Tibial artery (tissue), 4 donors: ENCODE results near the gene MYO10.
"Not testable (repeated sequence)": the region's sequence is repeated elsewhere in the genome, so short reads cannot be mapped to it uniquely, and the experiment has no call there.

Source experiments
- DNase-seq, 2 donors: peaks; one replicate each; pipeline ENCODE4 v3.0.0-alpha.2; 2019
- H3K27ac ChIP-seq, 2 donors: fragments of 200-600 bp; sonication (generic) in 1 of 2; 1 replicate in 1 of 2; 2 replicates in 1 of 2; pipeline ENCODE4 v1.5.1; 2018 to 2019; ENCODE audit warnings: mild to moderate bottlenecking in 1 of 2
- H3K27me3 ChIP-seq, 2 donors: fragments of 200-600 bp; sonication (generic) in 1 of 2; one replicate each; pipeline versions ENCODE4 v1.5.1 to v1.6.0; 2016 to 2019
- H3K36me3 ChIP-seq, 3 donors: fragments of 200-600 bp; sonication (generic) in 2 of 3; one replicate each; pipeline ENCODE4 v1.5.1; 2016 to 2019; ENCODE audit warnings: mild to moderate bottlenecking in 2 of 3
- H3K4me1 ChIP-seq, 4 donors: fragments of 200-600 bp; sonication (generic) in 2 of 4; 1 replicate in 3 of 4; 2 replicates in 1 of 4; pipeline ENCODE4 v1.5.1; 2016 to 2019
- H3K4me3 ChIP-seq, 2 donors: fragments of 200-600 bp; sonication (generic) in 1 of 2; 1 replicate in 1 of 2; 2 replicates in 1 of 2; pipeline ENCODE4 v1.5.1; 2018 to 2019; ENCODE audit warnings: mild to moderate bottlenecking in 2 of 2
- H3K9me3 ChIP-seq, 3 donors: fragments of 200-600 bp; sonication (generic) in 1 of 3; one replicate each; pipeline ENCODE4 v1.5.1; 2016 to 2019
- CTCF ChIP-seq, 2 experiments: fragments of 200-600 bp in 1 of 2; fragments of 450-650 bp in 1 of 2; IDR thresholded peaks; one replicate each; pipeline ENCODE4 v1.5.1; 2017 to 2019; ENCODE audit warnings: antibody characterized with exemption in 2 of 2, mild to moderate bottlenecking in 1 of 2, moderate library complexity in 1 of 2
- intact Hi-C: fragments of 100-400 bp; cut with DNase I; formaldehyde crosslinking; loops from one replicate; pipeline ENCODE4 v1.15.0; 2023; ENCODE audit warnings: low total_unique reads

Gene MYO10

DNA sequence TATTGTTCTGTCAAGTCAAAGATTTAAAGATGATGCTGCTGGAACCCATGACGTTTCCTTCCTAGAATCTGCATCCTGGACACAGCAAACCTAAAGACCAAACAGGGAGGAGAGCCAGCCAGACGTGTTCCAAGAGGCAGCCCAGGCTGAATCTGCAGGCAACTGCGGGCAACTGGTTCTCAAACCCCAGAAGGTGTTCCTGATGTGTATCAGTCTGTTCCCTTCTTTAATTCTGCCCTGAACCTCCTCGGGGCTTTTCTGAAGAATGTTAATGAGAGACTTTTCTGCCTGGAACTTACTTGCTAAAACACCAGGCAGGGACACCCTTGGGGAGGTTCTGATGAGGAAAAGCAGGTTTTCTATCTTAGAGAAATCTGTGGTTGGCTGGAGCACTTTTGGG is 186.5 kb downstream of the MYO10 start:
- no peak overlapping the region for H3K27ac ChIP-seq
- peaks cover 0 to 22% (median 6%) of the 10 kb centered on the region in 3 donors for H3K36me3 ChIP-seq
- TF ChIP-seq CTCF (IDR thresholded peaks at IDR 0.05) = no peak
- no peak for DNase-seq
- no peak overlapping the region for H3K4me3 ChIP-seq
- H3K9me3 ChIP-seq = no peaks in the 10 kb centered on the region
- H3K4me1 ChIP-seq = no peaks in the 10 kb centered on the region
- no peaks in the 10 kb centered on the region for H3K27me3 ChIP-seq
- intact Hi-C loops = no loop called here

- no peak for TF ChIP-seq CTCF (IDR thresholded peaks at IDR 0.05)
- Histone ChIP-seq H3K27ac (no peak overlapping the region), H3K4me3 (no peak overlapping the region), H3K9me3 (no peaks in the 10 kb centered on the region), H3K27me3 (no peaks in the 10 kb centered on the region), H3K36me3 (peaks cover 0 to 15% (median 4%) of the 10 kb centered on the region in 3 donors), H3K4me1 (no peaks in the 10 kb centered on the region)
- no peak for DNase-seq
- intact Hi-C loops = no loop called here
These were observed 191.8 kb downstream of the MYO10 start for GRCh38 chr5:16744164-16744880.

GRCh38 chr5:16742938-16743337 is 193.2 kb downstream of the MYO10 start:
- intact Hi-C loops = no loop called here
- Histone ChIP-seq H3K27me3 (no peaks in the 10 kb centered on the region), H3K4me1 (no peaks in the 10 kb centered on the region), H3K36me3 (peaks cover 0 to 15% (median 4%) of the 10 kb centered on the region in 3 donors), H3K27ac (no peak overlapping the region), H3K9me3 (no peaks in the 10 kb centered on the region), H3K4me3 (no peak overlapping the region)
- DNase-seq = no peak
- TF ChIP-seq CTCF (IDR thresholded peaks at IDR 0.05) = no peak

- no peak for TF ChIP-seq CTCF (IDR thresholded peaks at IDR 0.05)
- peaks cover 0 to 15% (median 4%) of the 10 kb centered on the region in 3 donors for H3K36me3 ChIP-seq
- DNase-seq = no peak
- no peaks in the 10 kb centered on the region for H3K9me3 ChIP-seq
- H3K4me1 ChIP-seq = no peaks in the 10 kb centered on the region
- no peaks in the 10 kb centered on the region for H3K27me3 ChIP-seq
- intact Hi-C loops = no loop called here
- H3K27ac ChIP-seq = no peak overlapping the region
- no peak overlapping the region for H3K4me3 ChIP-seq
These were observed 195.2 kb downstream of the MYO10 start for GRCh38 chr5:16740811-16741392.

DNA sequence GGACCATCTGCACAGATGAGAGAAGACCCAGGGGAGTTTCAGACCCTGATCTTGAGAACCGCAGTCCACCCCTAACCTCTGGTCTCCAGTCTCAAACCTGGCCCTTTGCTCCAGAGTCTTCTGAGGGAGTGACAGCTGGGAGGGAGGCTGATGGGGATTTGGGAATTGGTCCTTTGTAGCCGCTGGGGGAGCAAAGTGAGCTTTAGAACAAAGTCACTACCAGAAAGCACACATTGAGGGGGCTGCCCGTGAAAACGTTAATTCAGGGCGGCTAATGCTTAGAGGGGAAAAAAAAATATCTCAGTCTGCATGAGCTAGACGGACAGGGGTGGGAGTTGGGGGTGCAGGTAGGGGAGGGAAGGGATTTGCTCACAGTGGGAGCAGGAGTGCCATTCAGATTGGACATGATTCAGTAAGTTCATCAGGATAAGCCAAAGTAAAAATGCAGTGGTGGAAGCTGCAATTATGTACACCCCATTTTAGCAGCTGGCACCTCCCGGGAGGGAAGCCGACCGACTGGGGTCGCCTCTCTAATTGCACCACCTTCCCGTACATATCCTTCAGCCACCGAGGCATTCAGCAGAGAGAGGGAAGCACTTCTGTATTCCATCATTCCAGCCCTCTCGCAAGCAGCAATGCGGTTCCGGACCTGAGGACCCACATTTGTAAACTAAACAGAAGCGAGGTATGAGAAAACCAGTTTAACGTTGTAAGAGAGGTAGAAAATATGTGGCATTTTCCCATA is 195.8 kb downstream of the MYO10 start:
- peaks cover 0 to 15% (median 4%) of the 10 kb centered on the region in 3 donors for H3K36me3 ChIP-seq
- no peaks in the 10 kb centered on the region for H3K4me1 ChIP-seq
- no peaks in the 10 kb centered on the region for H3K27me3 ChIP-seq
- no peak overlapping the region for H3K4me3 ChIP-seq
- intact Hi-C loops = no loop called here
- H3K9me3 ChIP-seq = no peaks in the 10 kb centered on the region
- DNase-seq = no peak
- TF ChIP-seq CTCF (IDR thresholded peaks at IDR 0.05) = no peak
- no peak overlapping the region for H3K27ac ChIP-seq

GRCh38 chr5:16738393-16738792 is 197.7 kb downstream of the MYO10 start:
- H3K27me3 ChIP-seq, H3K36me3 ChIP-seq, H3K27ac ChIP-seq, H3K4me1 ChIP-seq, H3K4me3 ChIP-seq, intact Hi-C loops, DNase-seq, H3K9me3 ChIP-seq: not testable (repeated sequence)
